Fibroblast of mammary gland (primary cell): Measurements from ENCODE around the gene DUSP15.

Source experiments
- DNase-seq: peaks from one replicate; pipeline ENCODE4 v3.0.0-alpha.2; 2010; ENCODE audit warnings: low read depth
- H3K4me3 ChIP-seq: 2 replicates; pipeline ENCODE4 v1.5.1; 2011; ENCODE audit warnings: low read depth, mild to moderate bottlenecking, low read length, moderate library complexity; ENCODE audit not compliant: control insufficient read depth
- CTCF ChIP-seq: conservative IDR thresholded peaks from 2 replicates; pipeline ENCODE4 v1.5.1; 2011; ENCODE audit warnings: low read depth, low read length, inconsistent platforms; ENCODE audit not compliant: control insufficient read depth, insufficient read depth

Gene DUSP15

GRCh38 chr20:31907046-31907445, 36.7 kb upstream of the DUSP15 start:
- TF ChIP-seq CTCF: no peak
- H3K4me3 ChIP-seq: no peak overlapping the region
- DNase-seq: no peak

GRCh38 chr20:31906001-31906400, 35.7 kb upstream of the DUSP15 start:
- TF ChIP-seq CTCF: no peak
- no peak overlapping the region for H3K4me3 ChIP-seq
- DNase-seq: no peak

GRCh38 chr20:31903627-31904386, 33.5 kb upstream of the DUSP15 start:
- DNase-seq: no peak
- no peak for TF ChIP-seq CTCF
- H3K4me3 ChIP-seq: no peak overlapping the region

- H3K4me3 ChIP-seq: no peak overlapping the region
- DNase-seq: no peak
- TF ChIP-seq CTCF: no peak
Measured at GRCh38 chr20:31901615-31902014, 31.3 kb upstream of the DUSP15 start.

GRCh38 chr20:31897541-31897940, 27.2 kb upstream of the DUSP15 start:
- TF ChIP-seq CTCF: no peak
- no peak overlapping the region for H3K4me3 ChIP-seq
- no peak for DNase-seq

- DNase-seq: no peak
- no peak for TF ChIP-seq CTCF
- no peak overlapping the region for H3K4me3 ChIP-seq
Measured at GRCh38 chr20:31896049-31896448, 25.7 kb upstream of the DUSP15 start.
